H54 (cell line): ENCODE results near the gene WASF2.
"Not testable (repeated sequence)": the region's sequence is repeated elsewhere in the genome, so short reads cannot be mapped to it uniquely, and the experiment has no call there.

ENCODE experiments used
- DNase-seq: peaks from one replicate; pipeline ENCODE4 v3.0.0; 2011; ENCODE audit warnings: low spot score, mixed read lengths; ENCODE audit not compliant: insufficient read length
- FAIRE-seq: peaks from 3 replicates; lab custom pipeline; 2011; peaks lifted over from hg19 to GRCh38; lab: Jason Lieb, UNC
- POLR2A ChIP-seq: IDR thresholded peaks from 2 replicates; pipeline ENCODE4 v1.6.1; 2011; ENCODE audit warnings: low read depth, mild to moderate bottlenecking, low read length

The WASF2 gene

DNA sequence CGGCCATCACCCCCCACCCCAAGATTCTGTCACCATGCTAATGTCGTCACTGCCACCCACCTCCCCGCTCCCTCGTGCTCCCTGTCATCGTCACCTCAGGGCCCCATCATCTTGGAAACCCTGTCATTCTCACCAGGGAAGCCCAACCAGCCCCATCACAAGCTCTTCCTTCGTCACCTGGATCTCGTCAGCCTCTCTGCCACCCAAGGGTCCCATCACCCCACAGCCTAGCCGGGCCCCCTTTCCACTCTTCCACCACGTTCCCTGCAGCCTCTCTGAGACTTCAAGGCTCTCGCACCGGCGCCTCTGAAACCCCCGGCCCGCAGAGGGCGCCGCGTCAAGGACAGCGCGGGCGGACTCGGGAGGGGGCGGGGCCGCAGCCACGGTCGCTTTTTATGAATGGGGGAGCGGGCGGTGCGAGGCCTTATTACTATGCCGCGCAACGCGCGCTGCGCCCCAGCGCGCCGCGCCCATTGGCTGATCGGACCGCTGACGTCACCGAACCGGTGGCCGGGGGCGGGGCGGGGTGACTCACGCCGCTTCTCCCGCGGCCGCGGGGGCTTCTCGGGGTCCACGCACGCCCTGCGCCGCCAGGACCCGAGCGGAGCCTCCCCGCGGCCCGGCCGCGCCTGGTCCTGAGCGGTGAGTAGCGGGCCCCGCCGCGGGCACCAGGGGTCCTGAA, 97.7 kb downstream of the WASF2 start, which contains the start of gene GPR3:
Gene GPR3, plus strand, starts transcription at position 527 of the 682 bp plus-strand sequence. CDS start 1,177 bp downstream, outside the sequence.
- DNase-seq (peak; percentile 87), FAIRE-seq (no peak)
- TF ChIP-seq POLR2A = 0 out of 2 replicates have a peak, but pooled peaks have one; percentile 16

GRCh38 chr1:27391511-27392095, 98.4 kb downstream of the WASF2 start:
- no peak for FAIRE-seq
- peak; percentile 43 for DNase-seq
- no peak for TF ChIP-seq POLR2A

DNA sequence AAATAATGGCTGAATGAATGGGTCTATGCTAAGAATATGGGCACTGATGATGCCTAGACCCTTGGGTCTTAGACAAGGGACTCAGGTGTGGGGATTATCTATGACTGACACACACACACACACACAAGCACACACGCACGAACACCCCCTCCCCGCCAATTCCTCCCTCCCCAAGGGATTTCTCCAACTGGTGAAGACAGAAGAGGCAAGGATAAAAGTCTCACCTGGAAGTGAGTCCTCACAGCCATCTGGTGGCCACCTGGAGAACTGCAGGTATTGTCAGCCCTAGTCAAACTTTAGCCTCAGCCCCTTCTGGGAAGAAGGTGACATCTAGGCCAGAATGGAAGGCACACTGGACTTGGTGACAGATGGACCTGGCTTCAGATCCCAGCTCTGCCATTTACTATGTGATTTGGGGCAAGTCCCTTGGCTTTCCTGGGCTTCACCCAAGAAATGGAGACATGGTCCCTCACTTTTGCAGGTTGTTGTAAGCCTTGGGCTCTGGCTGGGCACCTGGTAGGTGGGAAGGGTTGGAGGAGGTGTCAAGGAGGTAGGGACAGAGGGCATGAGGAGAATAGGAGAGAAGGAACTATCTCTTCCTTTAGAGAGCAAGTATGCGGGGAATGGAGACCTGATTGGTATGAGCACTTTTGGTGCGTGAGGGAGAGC, 101.5 kb downstream of the WASF2 start:
- FAIRE-seq = no peak
- no peak for TF ChIP-seq POLR2A
- DNase-seq = no peak

GRCh38 chr1:27384797-27385196, 105.2 kb downstream of the WASF2 start:
- FAIRE-seq, DNase-seq: not testable (repeated sequence)

DNA sequence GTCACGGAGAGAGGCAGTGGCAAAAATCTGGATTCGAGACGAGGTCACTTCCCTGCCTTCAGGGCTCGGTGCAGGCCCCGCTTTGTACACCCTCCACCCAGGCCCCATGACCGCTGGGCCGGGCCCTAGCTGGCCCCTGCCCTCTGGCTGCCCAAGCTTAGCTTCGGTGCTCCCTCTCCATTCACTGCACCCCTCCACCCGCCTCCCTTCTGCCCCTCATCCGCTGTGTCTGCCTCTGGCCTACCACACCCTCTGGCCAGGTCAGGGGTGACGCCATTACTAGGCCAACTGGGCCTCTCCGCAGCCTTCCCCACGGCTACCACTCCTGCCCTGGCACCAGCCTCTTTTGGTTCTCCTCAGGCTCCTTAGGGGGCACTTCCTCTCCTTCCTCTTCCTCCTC, 106.3 kb downstream of the WASF2 start:
- no peak for DNase-seq
- no peak for TF ChIP-seq POLR2A
- FAIRE-seq = no peak

GRCh38 chr1:27383039-27383605, 106.8 kb downstream of the WASF2 start, which contains the start of gene CD164L2:
Gene CD164L2 (minus strand): TSS chr1:27383333. CDS start chr1:27383239, 94 bp downstream.
- FAIRE-seq = no peak
- no peak for DNase-seq
- no peak for TF ChIP-seq POLR2A

- TF ChIP-seq POLR2A = no peak
- no peak for DNase-seq
- no peak for FAIRE-seq
Measured at GRCh38 chr1:27381969-27382762, 107.8 kb downstream of the WASF2 start.

DNA sequence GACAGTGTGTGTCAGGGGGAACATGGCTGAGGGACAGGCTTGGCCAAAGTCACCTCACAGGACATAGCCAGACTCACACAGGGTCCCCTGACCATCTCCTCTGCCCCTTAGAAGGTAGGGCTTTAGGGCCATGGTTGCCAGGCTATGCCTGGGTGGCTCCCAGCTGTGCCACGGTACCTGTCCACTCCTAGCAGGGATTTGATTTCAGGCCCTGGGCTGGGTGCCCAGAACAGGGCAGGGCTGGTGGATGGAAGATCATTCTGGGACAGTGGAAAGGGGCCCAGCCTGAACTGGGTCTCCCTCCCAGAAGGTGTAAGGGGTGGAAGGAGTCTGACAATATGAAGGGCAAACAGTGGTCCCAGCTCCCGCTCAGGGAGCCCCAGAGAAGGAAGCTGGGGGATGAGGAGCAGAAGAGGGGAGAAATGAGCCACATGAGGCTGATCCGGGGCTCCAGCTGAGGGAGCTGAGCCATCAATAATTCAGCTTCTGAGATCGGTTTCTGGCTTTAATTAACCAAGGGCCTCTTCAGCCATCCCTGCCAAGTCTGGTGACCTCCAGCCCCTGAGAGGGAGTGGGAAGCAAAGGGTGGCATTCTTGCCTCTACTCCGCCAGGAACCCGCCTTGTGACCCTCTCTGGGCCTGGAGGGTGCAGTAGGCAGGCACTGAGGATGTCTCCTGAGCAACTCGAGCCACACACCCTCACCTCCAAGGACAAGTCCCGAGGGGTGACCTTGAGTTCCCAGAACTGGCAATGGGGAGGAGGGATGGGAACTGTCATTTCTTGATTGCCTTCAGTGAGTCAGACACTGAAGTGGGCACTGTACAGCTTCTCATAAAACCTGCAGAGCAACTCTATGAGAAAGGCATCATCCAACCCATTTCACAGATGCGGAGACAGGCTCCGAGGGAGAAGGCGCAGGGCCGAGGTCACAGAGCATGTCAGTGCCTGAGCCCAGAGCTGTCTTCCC, 108.9 kb downstream of the WASF2 start:
- TF ChIP-seq POLR2A = no peak
- FAIRE-seq = no peak
- no peak for DNase-seq

- TF ChIP-seq POLR2A = no peak
- FAIRE-seq = no peak
- no peak for DNase-seq
Measured at GRCh38 chr1:27380224-27380623, 109.7 kb downstream of the WASF2 start.

DNA sequence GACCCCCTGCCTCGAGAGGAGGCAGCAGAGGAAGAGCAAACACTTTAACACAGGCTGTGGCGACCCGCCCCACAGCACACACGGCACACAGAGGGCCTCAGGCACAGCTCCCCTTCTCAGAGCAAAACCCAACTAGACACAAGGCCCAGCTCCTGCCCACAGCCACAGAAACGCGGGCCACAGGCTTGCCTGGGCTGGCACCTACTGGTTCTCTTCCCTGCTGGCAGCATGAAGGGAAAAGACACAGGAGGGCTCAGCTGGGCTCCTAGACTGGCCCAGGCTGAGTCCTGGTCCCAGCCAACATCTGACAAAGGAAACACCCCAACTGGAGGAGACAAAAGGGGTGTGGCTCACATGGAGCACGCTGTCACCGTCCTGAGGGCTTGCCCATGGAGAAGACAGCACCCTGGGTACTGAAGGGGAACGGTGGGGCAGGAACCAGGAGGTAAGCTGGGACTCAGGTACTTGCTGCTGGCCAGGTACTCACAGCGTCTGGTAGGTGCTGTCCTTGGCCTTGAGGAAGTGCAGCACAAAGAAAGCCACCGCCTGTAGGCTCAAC, 110.3 kb downstream of the WASF2 start:
- FAIRE-seq = no peak
- DNase-seq = no peak
- TF ChIP-seq POLR2A = no peak

GRCh38 chr1:27377760-27378495, 112.0 kb downstream of the WASF2 start:
- no peak for FAIRE-seq
- TF ChIP-seq POLR2A = no peak

More at GRCh38 chr1:27377760-27378495, 112.0 kb downstream of the WASF2 start:
- no peak for DNase-seq
